IPS DF 6.9 (cell line): ENCODE data around the gene VN1R5.

Experiments
- DNase-seq: peaks from one replicate; pipeline ENCODE4 v3.0.0-alpha.2; 2013; ENCODE audit warnings: low read depth, low spot score
- H3K27ac ChIP-seq: one replicate; pipeline ENCODE4 v1.5.1; 2013; ENCODE audit warnings: low read length, control low read depth
- H3K27me3 ChIP-seq: 2 replicates; pipeline ENCODE4 v1.6.1; 2013; ENCODE audit warnings: mild to moderate bottlenecking, low read length; ENCODE audit not compliant: control insufficient read depth, insufficient read depth
- H3K36me3 ChIP-seq: 2 replicates; pipeline ENCODE4 v1.6.1; 2013; ENCODE audit warnings: low read length; ENCODE audit not compliant: control insufficient read depth, insufficient read depth
- H3K4me1 ChIP-seq: 2 replicates; pipeline ENCODE4 v1.6.1; 2013; ENCODE audit warnings: low read length; ENCODE audit not compliant: control insufficient read depth, insufficient read depth
- H3K4me3 ChIP-seq: 2 replicates; pipeline ENCODE4 v1.5.1; 2013; ENCODE audit warnings: mild to moderate bottlenecking, low read length
- H3K9me3 ChIP-seq: 2 replicates; pipeline ENCODE4 v1.6.1; 2013; ENCODE audit warnings: low read length, inconsistent platforms; ENCODE audit not compliant: control insufficient read depth, insufficient read depth
- WGBS: extraction: QIAGEN DNeasy Blood & Tissue Kit; methylation state at CpG from one replicate; pipeline ENCODE4 v1.1.7; 2013; ENCODE audit warnings: mixed read lengths, missing lambda C conversion rate; ENCODE audit not compliant: insufficient read length, insufficient coverage; 5-methylcytosine and 5-hydroxymethylcytosine counted together

Gene VN1R5

GRCh38 chr1:247222840-247223239, 33.0 kb upstream of the VN1R5 start:
- H3K4me3 ChIP-seq = no peak overlapping the region
- H3K27me3 ChIP-seq = no peaks in the 10 kb centered on the region
- H3K4me1 ChIP-seq = no peaks in the 10 kb centered on the region
- no CpG with 5 or more reads among the region's 3 CpGs for WGBS
- peaks cover 1% of the 10 kb centered on the region; the same call in 1 of the 2 replicates for H3K9me3 ChIP-seq
- no peak for DNase-seq
- no peak overlapping the region for H3K27ac ChIP-seq
- no peaks in the 10 kb centered on the region for H3K36me3 ChIP-seq

- Histone ChIP-seq H3K9me3 (no peaks in the 10 kb centered on the region; the same call in 1 of the 2 replicates), H3K4me3 (no peak overlapping the region), H3K27me3 (no peaks in the 10 kb centered on the region), H3K4me1 (no peaks in the 10 kb centered on the region), H3K36me3 (no peaks in the 10 kb centered on the region), H3K27ac (no peak overlapping the region)
- no peak for DNase-seq
These were observed 31.1 kb upstream of the VN1R5 start for GRCh38 chr1:247224822-247225221.

GRCh38 chr1:247228133-247228532, 27.7 kb upstream of the VN1R5 start:
- Histone ChIP-seq H3K27me3 (no peaks in the 10 kb centered on the region), H3K36me3 (no peaks in the 10 kb centered on the region), H3K4me3 (no peak overlapping the region), H3K27ac (no peak overlapping the region), H3K4me1 (no peaks in the 10 kb centered on the region), H3K9me3 (no peaks in the 10 kb centered on the region; the same call in 1 of the 2 replicates)
- DNase-seq = no peak
- no CpG with 5 or more reads among the region's 3 CpGs for WGBS

GRCh38 chr1:247241691-247242090, 14.2 kb upstream of the VN1R5 start:
- no peaks in the 10 kb centered on the region; the same call in 1 of the 2 replicates for H3K27me3 ChIP-seq
- WGBS = no CpG with 5 or more reads among the region's 2 CpGs
- no peaks in the 10 kb centered on the region for H3K36me3 ChIP-seq
- no peaks in the 10 kb centered on the region for H3K4me1 ChIP-seq
- no peak overlapping the region for H3K27ac ChIP-seq
- H3K4me3 ChIP-seq = no peak overlapping the region
- no peak for DNase-seq
- no peaks in the 10 kb centered on the region for H3K9me3 ChIP-seq

GRCh38 chr1:247243524-247244137, 12.2 kb upstream of the VN1R5 start:
- Histone ChIP-seq H3K4me3 (no peak overlapping the region), H3K27ac (no peak overlapping the region), H3K27me3 (no peaks in the 10 kb centered on the region), H3K36me3 (no peaks in the 10 kb centered on the region), H3K9me3 (no peaks in the 10 kb centered on the region), H3K4me1 (no peaks in the 10 kb centered on the region)
- no CpG with 5 or more reads among the region's 12 CpGs for WGBS
- no peak for DNase-seq

GRCh38 chr1:247246325-247247115, 9.4 kb upstream of the VN1R5 start:
- no peaks in the 10 kb centered on the region for H3K27me3 ChIP-seq
- no peaks in the 10 kb centered on the region for H3K4me1 ChIP-seq
- H3K36me3 ChIP-seq = no peaks in the 10 kb centered on the region
- no peak overlapping the region for H3K4me3 ChIP-seq
- DNase-seq = no peak
- no peak overlapping the region for H3K27ac ChIP-seq
- no peaks in the 10 kb centered on the region for H3K9me3 ChIP-seq

- WGBS = no CpG with 5 or more reads among the region's 1 CpG
- no peaks in the 10 kb centered on the region for H3K4me1 ChIP-seq
These were observed 8.3 kb upstream of the VN1R5 start for GRCh38 chr1:247247568-247247967.

GRCh38 chr1:247266053-247266452, 10.2 kb downstream of the VN1R5 start:
- Histone ChIP-seq H3K4me3 (no peak overlapping the region), H3K9me3 (peaks cover 2% of the 10 kb centered on the region), H3K36me3 (no peaks in the 10 kb centered on the region), H3K27ac (no peak overlapping the region), H3K27me3 (no peaks in the 10 kb centered on the region), H3K4me1 (no peaks in the 10 kb centered on the region)
- DNase-seq = no peak
- whole genome bisulfite sequencing = no CpG with 5 or more reads among the region's 5 CpGs

More at GRCh38 chr1:247247568-247247967, 8.3 kb upstream of the VN1R5 start:
- no peak for DNase-seq
- H3K4me3 ChIP-seq = no peak overlapping the region
- no peaks in the 10 kb centered on the region for H3K9me3 ChIP-seq
- H3K27ac ChIP-seq = no peak overlapping the region
- no peaks in the 10 kb centered on the region for H3K36me3 ChIP-seq
- H3K27me3 ChIP-seq = no peaks in the 10 kb centered on the region

- H3K27me3 ChIP-seq = no peaks in the 10 kb centered on the region
- whole genome bisulfite sequencing = no CpG with 5 or more reads among the region's 2 CpGs
- H3K27ac ChIP-seq = no peak overlapping the region
- H3K4me3 ChIP-seq = no peak overlapping the region
- DNase-seq = no peak
- no peaks in the 10 kb centered on the region for H3K4me1 ChIP-seq
- no peaks in the 10 kb centered on the region for H3K36me3 ChIP-seq
- peaks cover 2% of the 10 kb centered on the region for H3K9me3 ChIP-seq
These were observed 12.6 kb downstream of the VN1R5 start for GRCh38 chr1:247268390-247269045.

GRCh38 chr1:247269133-247269532, 13.3 kb downstream of the VN1R5 start:
- no peak overlapping the region for H3K4me3 ChIP-seq
- peaks cover 2% of the 10 kb centered on the region for H3K9me3 ChIP-seq
- no peak for DNase-seq
- no peaks in the 10 kb centered on the region for H3K4me1 ChIP-seq
- no peaks in the 10 kb centered on the region for H3K27me3 ChIP-seq
- no peaks in the 10 kb centered on the region for H3K36me3 ChIP-seq
- H3K27ac ChIP-seq = no peak overlapping the region
